WTC11 (cell line): ENCODE results near the gene ALDH5A1. TPM values are rescaled to one million over a fixed set of nuclear protein-coding genes. Genes with fewer than 3 reads are reported as not detected.

Experiments
- ATAC-seq: fragments of 200-7000 bp; cut with Tn5 transposase; 2 replicates; pipeline ENCODE4 v1.10.0; 2021; ENCODE audit warnings: mild to moderate bottlenecking, moderate library complexity
- CTCF ChIA-PET: fragments of 300-600 bp; sonication (Branson Sonifier 250); formaldehyde crosslinking; loops from one replicate; lab custom pipeline; 2021; ENCODE audit warnings: antibody characterized with exemption; lab: Charles Lee
- POLR2A ChIA-PET: fragments of 350-600 bp; sonication (Branson Sonifier 250); formaldehyde crosslinking; loops from one replicate; lab custom pipeline; 2021; ENCODE audit warnings: antibody characterized with exemption; lab: Charles Lee
- DNase-seq: peaks from one replicate; pipeline ENCODE4 v3.0.0; 2021; ENCODE audit warnings: low spot score
- H3K27ac Mint-ChIP-seq: 2 replicates; pipeline ENCODE4 v1.8.0; 2021; ENCODE audit warnings: mixed read lengths
- H3K27me3 Mint-ChIP-seq: 2 replicates; pipeline ENCODE4 v1.8.0; 2021; ENCODE audit warnings: low read depth, mild to moderate bottlenecking, moderate library complexity, mixed read lengths
- H3K36me3 Mint-ChIP-seq: 2 replicates; pipeline ENCODE4 v1.8.0; 2021; ENCODE audit warnings: mixed read lengths
- H3K4me1 Mint-ChIP-seq: 2 replicates; pipeline ENCODE4 v1.8.0; 2022; ENCODE audit warnings: mixed read lengths
- H3K4me3 Mint-ChIP-seq: 2 replicates; pipeline ENCODE4 v1.8.0; 2021; ENCODE audit warnings: mild to moderate bottlenecking, moderate library complexity, mixed read lengths
- H3K9me3 Mint-ChIP-seq: 2 replicates; pipeline ENCODE4 v1.8.0; 2021; ENCODE audit warnings: mixed read lengths
- ARID4B ChIP-seq: sonication (generic); formaldehyde crosslinking; IDR thresholded peaks from 2 replicates; pipeline ENCODE4 v1.8.0; 2023; ENCODE audit warnings: missing genetic modification reagents, mild to moderate bottlenecking, borderline replicate concordance
- ATF2 ChIP-seq: sonication (generic); formaldehyde crosslinking; IDR thresholded peaks from 2 replicates; pipeline ENCODE4 v1.8.1; 2022; ENCODE audit warnings: low read depth, missing genetic modification reagents, borderline replicate concordance
- CREM ChIP-seq: sonication (generic); formaldehyde crosslinking; IDR thresholded peaks from 2 replicates; pipeline ENCODE4 v1.8.1; 2022; ENCODE audit warnings: mild to moderate bottlenecking, missing genetic modification reagents, moderate library complexity
- FOXJ3 ChIP-seq: sonication (generic); formaldehyde crosslinking; IDR thresholded peaks from 2 replicates; pipeline ENCODE4 v1.9.0; 2021; ENCODE audit warnings: missing genetic modification reagents, mild to moderate bottlenecking, borderline replicate concordance
- GTF2I ChIP-seq: fragments of 250-450 bp; sonication (Bioruptor Pico); conservative IDR thresholded peaks from 2 replicates; pipeline ENCODE4 v1.4.0; 2021; ENCODE audit warnings: mild to moderate bottlenecking
- HMGXB4 ChIP-seq: sonication (generic); formaldehyde crosslinking; IDR thresholded peaks from 2 replicates; pipeline ENCODE4 v1.8.1; 2023; ENCODE audit warnings: mild to moderate bottlenecking, moderate library complexity, missing genetic modification reagents
- IRF1 ChIP-seq: sonication (generic); formaldehyde crosslinking; IDR thresholded peaks from 2 replicates; pipeline ENCODE4 v1.8.0; 2023; ENCODE audit warnings: missing genetic modification reagents
- MAX ChIP-seq: sonication (generic); formaldehyde crosslinking; IDR thresholded peaks from 2 replicates; pipeline ENCODE4 v1.8.0; 2022; ENCODE audit warnings: mild to moderate bottlenecking, missing genetic modification reagents
- MXD4 ChIP-seq: fragments of 250-450 bp; sonication (Bioruptor Pico); IDR thresholded peaks from 2 replicates; pipeline ENCODE4 v1.8.0; 2021; ENCODE audit warnings: mild to moderate bottlenecking, moderate library complexity, borderline replicate concordance
- SMAD3 ChIP-seq: sonication (generic); formaldehyde crosslinking; IDR thresholded peaks from 2 replicates; pipeline ENCODE4 v1.8.0; 2022; ENCODE audit warnings: missing genetic modification reagents, mild to moderate bottlenecking, borderline replicate concordance
- TEAD1 ChIP-seq: sonication (generic); formaldehyde crosslinking; IDR thresholded peaks from 2 replicates; pipeline ENCODE4 v1.8.0; 2022; ENCODE audit warnings: mild to moderate bottlenecking, missing genetic modification reagents
- TP53 ChIP-seq: sonication (generic); formaldehyde crosslinking; IDR thresholded peaks from 2 replicates; pipeline ENCODE4 v1.8.1; 2023; ENCODE audit warnings: mild to moderate bottlenecking, missing genetic modification reagents
- USF1 ChIP-seq: sonication (generic); formaldehyde crosslinking; IDR thresholded peaks from 2 replicates; pipeline ENCODE4 v1.8.0; 2022; ENCODE audit warnings: mild to moderate bottlenecking, missing genetic modification reagents
- USF2 ChIP-seq: sonication (generic); formaldehyde crosslinking; IDR thresholded peaks from 2 replicates; pipeline ENCODE4 v1.8.1; 2023; ENCODE audit warnings: mild to moderate bottlenecking, missing genetic modification reagents, moderate library complexity
- ZMAT4 ChIP-seq: fragments of 250-450 bp; sonication (Bioruptor Pico); IDR thresholded peaks from 2 replicates; pipeline ENCODE4 v1.9.0; 2021; ENCODE audit warnings: mild to moderate bottlenecking
- ZNF232 ChIP-seq: sonication (generic); formaldehyde crosslinking; IDR thresholded peaks from 2 replicates; pipeline ENCODE4 v1.8.0; 2022; ENCODE audit warnings: mild to moderate bottlenecking, missing genetic modification reagents
- ZSCAN18 ChIP-seq: fragments of 250-450 bp; sonication (Bioruptor Pico); IDR thresholded peaks from 2 replicates; pipeline ENCODE4 v2.1.2; 2022; ENCODE audit warnings: mild to moderate bottlenecking, moderate library complexity
- total RNA-seq: library from RNA; stranded (reverse); gene quantifications from 3 replicates; pipeline ENCODE4 v1.2.3, GENCODE V29; 2021

The ALDH5A1 gene
- total RNA-seq, 1 experiment from 2014 or later = 5.1 TPM

GRCh38 chr6:24458941-24459340, 35.8 kb upstream of the ALDH5A1 start:
- H3K27me3 Mint-ChIP-seq = no peaks in the 10 kb centered on the region
- H3K27ac Mint-ChIP-seq = no peak overlapping the region
- no peak for DNase-seq
- TF ChIP-seq ARID4B (CRISPR knock-in tag) (no peak), CREM (no peak), SMAD3 (no peak)
- H3K9me3 Mint-ChIP-seq = no peaks in the 10 kb centered on the region
- ATAC-seq = no peak
- H3K4me3 Mint-ChIP-seq = no peak overlapping the region
- ChIA-PET POLR2A (no interaction called here), CTCF (interaction anchor here (1.5 kb wide), 1 partner anchor 62 kb away, joined by 4 read pairs; no protein-coding TSS in a partner anchor)
- H3K4me1 Mint-ChIP-seq = 0 out of 2 replicates have a peak, but pooled peaks cover 3% of the 10 kb centered on the region
- no peaks in the 10 kb centered on the region for H3K36me3 Mint-ChIP-seq

GRCh38 chr6:24460966-24461365, 33.8 kb upstream of the ALDH5A1 start:
- no peak overlapping the region for H3K27ac Mint-ChIP-seq
- no peak for ATAC-seq
- DNase-seq = no peak
- POLR2A ChIA-PET = no interaction called here
- H3K4me3 Mint-ChIP-seq = no peak overlapping the region
- H3K36me3 Mint-ChIP-seq = no peaks in the 10 kb centered on the region
- TF ChIP-seq USF1 = no peak
- TF ChIP-seq ATF2 (CRISPR knock-in tag) = no peak
- no peak for TF ChIP-seq SMAD3
- no peak for TF ChIP-seq TEAD1 (CRISPR knock-in tag)
- no peak for TF ChIP-seq IRF1 (CRISPR knock-in tag)
- no peak for TF ChIP-seq HMGXB4 (CRISPR knock-in tag)
- no peak for TF ChIP-seq ZNF232 (CRISPR knock-in tag)
- no peak for TF ChIP-seq ZMAT4
- no peak for TF ChIP-seq MXD4 (CRISPR knock-in tag)
- no peak for TF ChIP-seq FOXJ3
- TF ChIP-seq ZSCAN18 (CRISPR knock-in tag) = no peak
- TF ChIP-seq TP53 (CRISPR knock-in tag) = no peak
- TF ChIP-seq USF2 (CRISPR knock-in tag) = no peak
- TF ChIP-seq MAX (CRISPR knock-in tag) = no peak
- TF ChIP-seq GTF2I (CRISPR knock-in tag) = no peak
- TF ChIP-seq, all 79 proteins: peak for 0
- Mint-ChIP-seq H3K4me1 (no peaks in the 10 kb centered on the region), H3K27me3 (no peaks in the 10 kb centered on the region), H3K9me3 (no peaks in the 10 kb centered on the region)
- CTCF ChIA-PET = no interaction called here
